HEK293 (cell line): ENCODE results near the gene MISP3.

Source experiments
- CTCF ChIA-PET: fragments of 350-600 bp; formaldehyde crosslinking; extraction: SDS; loops from one replicate; lab custom pipeline; 2021; ENCODE audit warnings: antibody characterized with exemption; lab: Yijun Ruan, JAX
- POLR2A ChIA-PET: fragments of 300-600 bp; formaldehyde crosslinking; extraction: SDS; loops from one replicate; lab custom pipeline; 2020; ENCODE audit warnings: antibody characterized with exemption, inconsistent platforms; lab: Yijun Ruan, JAX
- H3K27ac ChIP-seq: fragments of 200-500 bp; sonication (Bioruptor generic); 2 replicates; pipeline ENCODE4 v1.5.1; 2014; ENCODE audit warnings: low read depth, low read length, control low read depth, inconsistent platforms; ENCODE audit errors: extremely low read depth
- H3K36me3 ChIP-seq, 2 experiments: fragments of 200-500 bp in 1 of 2; sonication (Bioruptor generic) in 1 of 2; 1 replicate in 1 of 2; 2 replicates in 1 of 2; pipeline ENCODE4 v1.5.1; 2014 to 2017; ENCODE audit warnings: inconsistent platforms in 2 of 2, low read length in 2 of 2; ENCODE audit not compliant: control insufficient read depth in 2 of 2, insufficient read depth in 1 of 2
- H3K4me1 ChIP-seq: fragments of 200-500 bp; sonication (Bioruptor generic); 2 replicates; pipeline ENCODE4 v1.5.1; 2014; ENCODE audit warnings: mild to moderate bottlenecking, low read length, inconsistent platforms; ENCODE audit not compliant: control insufficient read depth, insufficient read depth
- H3K4me3 ChIP-seq: 2 replicates; pipeline ENCODE4 v1.5.1; 2011; ENCODE audit warnings: low read depth, mild to moderate bottlenecking, control low read depth, low read length, moderate library complexity
- H3K9me3 ChIP-seq: fragments of 200-500 bp; sonication (Bioruptor generic); 2 replicates; pipeline ENCODE4 v1.5.1; 2014; ENCODE audit warnings: low read depth, low read length, inconsistent platforms; ENCODE audit not compliant: control insufficient read depth, insufficient read depth
- KLF1 ChIP-seq: fragments of 450-650 bp; formaldehyde crosslinking; IDR thresholded peaks from 2 replicates; pipeline ENCODE4 v1.5.1; 2016; ENCODE audit warnings: missing biosample characterization, missing genetic modification characterization
- MYNN ChIP-seq: fragments of 450-650 bp; formaldehyde crosslinking; IDR thresholded peaks from 2 replicates; pipeline ENCODE4 v1.5.1; 2016; ENCODE audit warnings: missing biosample characterization, missing genetic modification characterization, borderline replicate concordance
- OSR2 ChIP-seq: fragments of 450-650 bp; formaldehyde crosslinking; IDR thresholded peaks from 2 replicates; pipeline ENCODE4 v1.5.1; 2016; ENCODE audit warnings: missing biosample characterization, missing genetic modification characterization
- SALL2 ChIP-seq: fragments of 450-650 bp; formaldehyde crosslinking; IDR thresholded peaks from 2 replicates; pipeline ENCODE4 v1.5.0; 2017; ENCODE audit warnings: missing biosample characterization, mild to moderate bottlenecking, missing genetic modification characterization, borderline replicate concordance
- SP2 ChIP-seq: fragments of 450-650 bp; formaldehyde crosslinking; IDR thresholded peaks from 2 replicates; pipeline ENCODE4 v1.5.1; 2016; ENCODE audit warnings: missing biosample characterization, missing genetic modification characterization
- SP3 ChIP-seq: fragments of 450-650 bp; formaldehyde crosslinking; IDR thresholded peaks from 2 replicates; pipeline ENCODE4 v1.5.1; 2016; ENCODE audit warnings: missing biosample characterization, missing genetic modification characterization
- ZBTB8A ChIP-seq: fragments of 450-650 bp; formaldehyde crosslinking; IDR thresholded peaks from 2 replicates; pipeline ENCODE4 v1.5.1; 2016; ENCODE audit warnings: missing biosample characterization, missing genetic modification characterization
- ZFP69B ChIP-seq: fragments of 450-650 bp; formaldehyde crosslinking; IDR thresholded peaks from 2 replicates; pipeline ENCODE4 v1.5.1; 2016; ENCODE audit warnings: missing biosample characterization, missing genetic modification characterization
- ZNF221 ChIP-seq: fragments of 450-650 bp; formaldehyde crosslinking; IDR thresholded peaks from 2 replicates; pipeline ENCODE4 v1.5.1; 2017; ENCODE audit warnings: missing biosample characterization, missing genetic modification characterization, borderline replicate concordance
- ZNF335 ChIP-seq: fragments of 450-650 bp; formaldehyde crosslinking; conservative IDR thresholded peaks from 2 replicates; pipeline ENCODE4 v1.5.1; 2016; ENCODE audit warnings: missing biosample characterization, missing genetic modification characterization
- ZNF837 ChIP-seq: fragments of 450-650 bp; formaldehyde crosslinking; IDR thresholded peaks from 2 replicates; pipeline ENCODE4 v1.5.1; 2016; ENCODE audit warnings: missing biosample characterization, missing genetic modification characterization
- ZSCAN30 ChIP-seq: fragments of 450-650 bp; IDR thresholded peaks from 2 replicates; pipeline ENCODE4 v1.5.1; 2018; ENCODE audit warnings: missing biosample characterization, mild to moderate bottlenecking, missing genetic modification characterization, moderate library complexity
- TF ChIP-seq, protein P1 (sequence below): fragments of 450-650 bp; formaldehyde crosslinking; IDR thresholded peaks from 2 replicates; pipeline ENCODE4 v1.5.1; 2016; ENCODE audit warnings: missing biosample characterization, missing genetic modification characterization
- TF ChIP-seq, protein P2 (sequence below): fragments of 450-650 bp; formaldehyde crosslinking; IDR thresholded peaks from 2 replicates; pipeline ENCODE4 v1.5.1; 2016; ENCODE audit warnings: missing biosample characterization, missing genetic modification characterization
- TF ChIP-seq, protein P3 (sequence below): fragments of 450-650 bp; formaldehyde crosslinking; IDR thresholded peaks from 2 replicates; pipeline ENCODE4 v1.5.1; 2016; ENCODE audit warnings: missing biosample characterization, missing genetic modification characterization, low read depth
- TF ChIP-seq, protein P4 (sequence below): fragments of 450-650 bp; formaldehyde crosslinking; IDR thresholded peaks from 2 replicates; pipeline ENCODE4 v1.5.1; 2017; ENCODE audit warnings: missing biosample characterization, missing genetic modification characterization
- TF ChIP-seq, protein P5 (sequence below): fragments of 450-650 bp; formaldehyde crosslinking; IDR thresholded peaks from 2 replicates; pipeline ENCODE4 v1.5.1; 2016; ENCODE audit warnings: missing biosample characterization, missing genetic modification characterization
- TF ChIP-seq, protein P6 (sequence below): fragments of 450-650 bp; formaldehyde crosslinking; conservative IDR thresholded peaks from 2 replicates; pipeline ENCODE4 v1.5.1; 2016; ENCODE audit warnings: low read depth, missing biosample characterization, missing genetic modification characterization

MISP3 gene

DNA sequence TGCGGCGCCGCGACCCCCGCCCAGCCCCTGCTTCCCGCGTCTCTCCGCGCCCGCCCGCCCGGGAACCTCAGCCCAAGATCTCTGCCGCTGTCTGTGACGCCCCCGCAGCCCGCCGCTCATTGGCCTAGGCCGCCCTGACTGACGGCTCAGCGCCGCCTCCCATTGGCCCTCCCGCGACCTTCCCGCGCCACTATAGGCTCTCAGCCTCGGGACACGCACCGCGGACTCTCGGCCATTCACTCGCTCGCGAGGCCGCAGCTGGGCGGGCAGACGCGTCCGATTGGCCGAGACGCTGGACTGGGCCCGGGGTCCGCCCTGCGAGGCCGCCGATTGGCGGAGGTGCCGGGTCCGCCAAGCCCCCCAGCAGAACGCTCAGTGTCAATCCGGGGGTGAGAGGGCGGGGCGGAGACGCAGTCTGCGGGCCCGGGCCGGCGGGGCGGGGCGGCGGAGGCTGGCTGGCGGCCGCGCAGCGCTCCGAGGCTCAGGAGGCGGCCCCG, 45.1 kb downstream of the MISP3 start, which contains the start of gene PRKACA (continued):
- TF ChIP-seq, protein P1, sequence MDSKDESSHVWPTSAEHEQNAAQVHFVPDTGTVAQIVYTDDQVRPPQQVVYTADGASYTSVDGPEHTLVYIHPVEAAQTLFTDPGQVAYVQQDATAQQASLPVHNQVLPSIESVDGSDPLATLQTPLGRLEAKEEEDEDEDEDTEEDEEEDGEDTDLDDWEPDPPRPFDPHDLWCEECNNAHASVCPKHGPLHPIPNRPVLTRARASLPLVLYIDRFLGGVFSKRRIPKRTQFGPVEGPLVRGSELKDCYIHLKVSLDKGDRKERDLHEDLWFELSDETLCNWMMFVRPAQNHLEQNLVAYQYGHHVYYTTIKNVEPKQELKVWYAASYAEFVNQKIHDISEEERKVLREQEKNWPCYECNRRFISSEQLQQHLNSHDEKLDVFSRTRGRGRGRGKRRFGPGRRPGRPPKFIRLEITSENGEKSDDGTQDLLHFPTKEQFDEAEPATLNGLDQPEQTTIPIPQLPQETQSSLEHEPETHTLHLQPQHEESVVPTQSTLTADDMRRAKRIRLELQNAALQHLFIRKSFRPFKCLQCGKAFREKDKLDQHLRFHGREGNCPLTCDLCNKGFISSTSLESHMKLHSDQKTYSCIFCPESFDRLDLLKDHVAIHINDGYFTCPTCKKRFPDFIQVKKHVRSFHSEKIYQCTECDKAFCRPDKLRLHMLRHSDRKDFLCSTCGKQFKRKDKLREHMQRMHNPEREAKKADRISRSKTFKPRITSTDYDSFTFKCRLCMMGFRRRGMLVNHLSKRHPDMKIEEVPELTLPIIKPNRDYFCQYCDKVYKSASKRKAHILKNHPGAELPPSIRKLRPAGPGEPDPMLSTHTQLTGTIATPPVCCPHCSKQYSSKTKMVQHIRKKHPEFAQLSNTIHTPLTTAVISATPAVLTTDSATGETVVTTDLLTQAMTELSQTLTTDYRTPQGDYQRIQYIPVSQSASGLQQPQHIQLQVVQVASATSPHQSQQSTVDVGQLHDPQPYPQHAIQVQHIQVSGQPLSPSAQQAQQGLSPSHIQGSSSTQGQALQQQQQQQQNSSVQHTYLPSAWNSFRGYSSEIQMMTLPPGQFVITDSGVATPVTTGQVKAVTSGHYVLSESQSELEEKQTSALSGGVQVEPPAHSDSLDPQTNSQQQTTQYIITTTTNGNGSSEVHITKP (tag by site-specific recombination) = peak; percentile 38; the same call in 1 of the 2 replicates
- TF ChIP-seq, protein P2, sequence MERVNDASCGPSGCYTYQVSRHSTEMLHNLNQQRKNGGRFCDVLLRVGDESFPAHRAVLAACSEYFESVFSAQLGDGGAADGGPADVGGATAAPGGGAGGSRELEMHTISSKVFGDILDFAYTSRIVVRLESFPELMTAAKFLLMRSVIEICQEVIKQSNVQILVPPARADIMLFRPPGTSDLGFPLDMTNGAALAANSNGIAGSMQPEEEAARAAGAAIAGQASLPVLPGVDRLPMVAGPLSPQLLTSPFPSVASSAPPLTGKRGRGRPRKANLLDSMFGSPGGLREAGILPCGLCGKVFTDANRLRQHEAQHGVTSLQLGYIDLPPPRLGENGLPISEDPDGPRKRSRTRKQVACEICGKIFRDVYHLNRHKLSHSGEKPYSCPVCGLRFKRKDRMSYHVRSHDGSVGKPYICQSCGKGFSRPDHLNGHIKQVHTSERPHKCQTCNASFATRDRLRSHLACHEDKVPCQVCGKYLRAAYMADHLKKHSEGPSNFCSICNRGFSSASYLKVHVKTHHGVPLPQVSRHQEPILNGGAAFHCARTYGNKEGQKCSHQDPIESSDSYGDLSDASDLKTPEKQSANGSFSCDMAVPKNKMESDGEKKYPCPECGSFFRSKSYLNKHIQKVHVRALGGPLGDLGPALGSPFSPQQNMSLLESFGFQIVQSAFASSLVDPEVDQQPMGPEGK = peak; percentile 66
- peak; percentile 23; the same call in 1 of the 2 replicates for TF ChIP-seq KLF1
- TF ChIP-seq SP2 (tag by site-specific recombination) = peak; percentile 100
- TF ChIP-seq, protein P3, sequence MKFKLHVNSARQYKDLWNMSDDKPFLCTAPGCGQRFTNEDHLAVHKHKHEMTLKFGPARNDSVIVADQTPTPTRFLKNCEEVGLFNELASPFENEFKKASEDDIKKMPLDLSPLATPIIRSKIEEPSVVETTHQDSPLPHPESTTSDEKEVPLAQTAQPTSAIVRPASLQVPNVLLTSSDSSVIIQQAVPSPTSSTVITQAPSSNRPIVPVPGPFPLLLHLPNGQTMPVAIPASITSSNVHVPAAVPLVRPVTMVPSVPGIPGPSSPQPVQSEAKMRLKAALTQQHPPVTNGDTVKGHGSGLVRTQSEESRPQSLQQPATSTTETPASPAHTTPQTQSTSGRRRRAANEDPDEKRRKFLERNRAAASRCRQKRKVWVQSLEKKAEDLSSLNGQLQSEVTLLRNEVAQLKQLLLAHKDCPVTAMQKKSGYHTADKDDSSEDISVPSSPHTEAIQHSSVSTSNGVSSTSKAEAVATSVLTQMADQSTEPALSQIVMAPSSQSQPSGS (tag by site-specific recombination) = no peak

DNA sequence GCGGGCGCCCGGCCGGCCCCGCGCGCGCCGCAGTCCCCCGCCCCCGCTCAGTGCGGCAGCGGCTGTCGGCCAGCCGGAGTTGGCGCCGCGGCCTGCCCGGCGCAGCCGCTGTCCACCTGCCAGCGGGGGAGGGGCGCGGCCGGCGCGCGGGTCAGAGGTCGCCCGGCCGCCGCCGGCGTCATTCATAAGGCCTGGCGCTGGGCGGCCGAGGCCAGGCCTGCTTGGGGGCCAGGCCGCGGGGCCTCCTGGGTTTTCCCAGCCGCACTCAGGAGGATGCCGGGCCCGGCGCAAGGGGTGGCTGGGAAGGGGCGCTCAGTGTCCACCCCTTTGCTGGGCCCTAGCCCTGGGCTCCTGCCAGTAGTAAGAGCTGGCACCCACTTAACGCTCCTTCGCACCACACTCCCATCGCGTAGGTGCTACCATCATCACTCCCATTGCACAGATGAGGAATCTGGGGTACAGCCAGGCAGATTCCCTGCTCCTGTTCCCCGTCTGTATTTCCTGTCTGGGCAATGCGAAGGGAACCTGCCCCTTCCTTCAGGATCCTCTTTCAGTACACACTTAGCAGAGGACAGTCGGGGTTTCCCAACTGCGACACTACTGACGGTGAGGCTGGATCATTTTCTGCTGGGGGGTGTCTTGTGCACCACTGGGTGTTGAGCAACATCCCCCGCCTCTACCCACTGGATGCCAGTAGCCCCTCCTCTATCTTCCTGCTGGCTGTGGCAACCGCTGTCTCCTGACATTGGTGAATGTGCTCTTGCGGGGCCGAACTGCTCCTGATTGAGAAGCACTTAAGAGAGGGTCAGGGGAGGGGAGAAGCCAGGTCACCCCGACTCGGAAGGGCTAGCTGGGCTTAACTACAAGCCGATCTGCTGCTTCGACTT, 45.8 kb downstream of the MISP3 start:
- no peaks in the 10 kb centered on the region for H3K9me3 ChIP-seq
- peak overlapping the region; percentile 47; the same call in 1 of the 2 replicates for H3K27ac ChIP-seq
- peak overlapping the region; percentile 40 for H3K4me3 ChIP-seq
- H3K36me3 ChIP-seq = peaks cover 0 to 29% of the 10 kb centered on the region in 2 experiments; a peak in 2 of 3 replicates
- ChIA-PET CTCF (no interaction called here), POLR2A (interaction anchor here (0.6 to 5.7 kb wide), 5 partner anchors 9 to 53 kb away, joined by 3 to 45 read pairs (median 4); partner anchors contain the start of gene ASF1B)
- peaks cover 4% of the 10 kb centered on the region for H3K4me1 ChIP-seq
- TF ChIP-seq OSR2 = 0 out of 2 replicates have a peak, but pooled peaks have one; percentile 6
- TF ChIP-seq SP3 (tag by site-specific recombination) = no peak
- TF ChIP-seq, protein P4, sequence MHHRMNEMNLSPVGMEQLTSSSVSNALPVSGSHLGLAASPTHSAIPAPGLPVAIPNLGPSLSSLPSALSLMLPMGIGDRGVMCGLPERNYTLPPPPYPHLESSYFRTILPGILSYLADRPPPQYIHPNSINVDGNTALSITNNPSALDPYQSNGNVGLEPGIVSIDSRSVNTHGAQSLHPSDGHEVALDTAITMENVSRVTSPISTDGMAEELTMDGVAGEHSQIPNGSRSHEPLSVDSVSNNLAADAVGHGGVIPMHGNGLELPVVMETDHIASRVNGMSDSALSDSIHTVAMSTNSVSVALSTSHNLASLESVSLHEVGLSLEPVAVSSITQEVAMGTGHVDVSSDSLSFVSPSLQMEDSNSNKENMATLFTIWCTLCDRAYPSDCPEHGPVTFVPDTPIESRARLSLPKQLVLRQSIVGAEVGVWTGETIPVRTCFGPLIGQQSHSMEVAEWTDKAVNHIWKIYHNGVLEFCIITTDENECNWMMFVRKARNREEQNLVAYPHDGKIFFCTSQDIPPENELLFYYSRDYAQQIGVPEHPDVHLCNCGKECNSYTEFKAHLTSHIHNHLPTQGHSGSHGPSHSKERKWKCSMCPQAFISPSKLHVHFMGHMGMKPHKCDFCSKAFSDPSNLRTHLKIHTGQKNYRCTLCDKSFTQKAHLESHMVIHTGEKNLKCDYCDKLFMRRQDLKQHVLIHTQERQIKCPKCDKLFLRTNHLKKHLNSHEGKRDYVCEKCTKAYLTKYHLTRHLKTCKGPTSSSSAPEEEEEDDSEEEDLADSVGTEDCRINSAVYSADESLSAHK = 0 out of 2 replicates have a peak, but pooled peaks have one; percentile 14
- TF ChIP-seq, protein P5, sequence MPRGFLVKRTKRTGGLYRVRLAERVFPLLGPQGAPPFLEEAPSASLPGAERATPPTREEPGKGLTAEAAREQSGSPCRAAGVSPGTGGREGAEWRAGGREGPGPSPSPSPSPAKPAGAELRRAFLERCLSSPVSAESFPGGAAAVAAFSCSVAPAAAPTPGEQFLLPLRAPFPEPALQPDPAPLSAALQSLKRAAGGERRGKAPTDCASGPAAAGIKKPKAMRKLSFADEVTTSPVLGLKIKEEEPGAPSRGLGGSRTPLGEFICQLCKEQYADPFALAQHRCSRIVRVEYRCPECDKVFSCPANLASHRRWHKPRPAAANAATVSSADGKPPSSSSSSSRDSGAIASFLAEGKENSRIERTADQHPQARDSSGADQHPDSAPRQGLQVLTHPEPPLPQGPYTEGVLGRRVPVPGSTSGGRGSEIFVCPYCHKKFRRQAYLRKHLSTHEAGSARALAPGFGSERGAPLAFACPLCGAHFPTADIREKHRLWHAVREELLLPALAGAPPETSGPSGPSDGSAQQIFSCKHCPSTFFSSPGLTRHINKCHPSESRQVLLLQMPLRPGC (tag by site-specific recombination) = 0 out of 2 replicates have a peak, but pooled peaks have one; percentile 44
- TF ChIP-seq ZFP69B (tag by site-specific recombination) = peak; percentile 46; the same call in 1 of the 2 replicates
- TF ChIP-seq ZBTB8A (tag by site-specific recombination) = 0 out of 2 replicates have a peak, but pooled peaks have one; percentile 31
- peak; percentile 87 for TF ChIP-seq ZNF335 (tag by site-specific recombination)
- TF ChIP-seq ZNF221 (tag by site-specific recombination) = no peak
- TF ChIP-seq MYNN (tag by site-specific recombination) = no peak
- TF ChIP-seq, protein P6, sequence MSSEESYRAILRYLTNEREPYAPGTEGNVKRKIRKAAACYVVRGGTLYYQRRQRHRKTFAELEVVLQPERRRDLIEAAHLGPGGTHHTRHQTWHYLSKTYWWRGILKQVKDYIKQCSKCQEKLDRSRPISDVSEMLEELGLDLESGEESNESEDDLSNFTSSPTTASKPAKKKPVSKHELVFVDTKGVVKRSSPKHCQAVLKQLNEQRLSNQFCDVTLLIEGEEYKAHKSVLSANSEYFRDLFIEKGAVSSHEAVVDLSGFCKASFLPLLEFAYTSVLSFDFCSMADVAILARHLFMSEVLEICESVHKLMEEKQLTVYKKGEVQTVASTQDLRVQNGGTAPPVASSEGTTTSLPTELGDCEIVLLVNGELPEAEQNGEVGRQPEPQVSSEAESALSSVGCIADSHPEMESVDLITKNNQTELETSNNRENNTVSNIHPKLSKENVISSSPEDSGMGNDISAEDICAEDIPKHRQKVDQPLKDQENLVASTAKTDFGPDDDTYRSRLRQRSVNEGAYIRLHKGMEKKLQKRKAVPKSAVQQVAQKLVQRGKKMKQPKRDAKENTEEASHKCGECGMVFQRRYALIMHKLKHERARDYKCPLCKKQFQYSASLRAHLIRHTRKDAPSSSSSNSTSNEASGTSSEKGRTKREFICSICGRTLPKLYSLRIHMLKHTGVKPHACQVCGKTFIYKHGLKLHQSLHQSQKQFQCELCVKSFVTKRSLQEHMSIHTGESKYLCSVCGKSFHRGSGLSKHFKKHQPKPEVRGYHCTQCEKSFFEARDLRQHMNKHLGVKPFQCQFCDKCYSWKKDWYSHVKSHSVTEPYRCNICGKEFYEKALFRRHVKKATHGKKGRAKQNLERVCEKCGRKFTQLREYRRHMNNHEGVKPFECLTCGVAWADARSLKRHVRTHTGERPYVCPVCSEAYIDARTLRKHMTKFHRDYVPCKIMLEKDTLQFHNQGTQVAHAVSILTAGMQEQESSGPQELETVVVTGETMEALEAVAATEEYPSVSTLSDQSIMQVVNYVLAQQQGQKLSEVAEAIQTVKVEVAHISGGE (tag by site-specific recombination) = no peak; the same call in 1 of the 2 replicates
- no peak for TF ChIP-seq ZNF837 (tag by site-specific recombination)
- 0 out of 2 replicates have a peak, but pooled peaks have one; percentile 41 for TF ChIP-seq ZSCAN30 (tag by site-specific recombination)
- TF ChIP-seq SALL2 (tag by site-specific recombination) = no peak
